Neural cell (in vitro differentiated cells): Measurements from ENCODE around the gene TMBIM1.

ENCODE experiments used
- CTCF ChIP-seq: fragments of 450-650 bp; IDR thresholded peaks from 2 replicates; pipeline ENCODE4 v1.5.1; 2014; ENCODE audit warnings: antibody characterized with exemption, mild to moderate bottlenecking, moderate library complexity; ENCODE audit not compliant: poor library complexity, severe bottlenecking
- EP300 ChIP-seq: fragments of 450-650 bp; conservative IDR thresholded peaks from 2 replicates; pipeline ENCODE4 v1.6.1; 2014; ENCODE audit warnings: antibody characterized with exemption, mild to moderate bottlenecking, moderate library complexity; ENCODE audit not compliant: poor library complexity, severe bottlenecking
- SMC3 ChIP-seq: fragments of 450-650 bp; conservative IDR thresholded peaks from 2 replicates; pipeline ENCODE4 v1.6.1; 2014; ENCODE audit warnings: antibody characterized with exemption, mild to moderate bottlenecking, moderate library complexity; ENCODE audit not compliant: poor library complexity

GRCh38 chr2:218328294-218328693, 36.0 kb upstream of the TMBIM1 start:
- TF ChIP-seq CTCF (no peak), EP300 (no peak), SMC3 (no peak)
